Renal cortex interstitium (tissue), 11 donors: ENCODE data around the gene KIF1A. TPM values are rescaled to one million over a fixed set of nuclear protein-coding genes. Genes with fewer than 3 reads are reported as not detected.
"Not testable (repeated sequence)": the region's sequence is repeated elsewhere in the genome, so short reads cannot be mapped to it uniquely, and the experiment has no call there.

Source experiments
- DNase-seq, 11 donors: peaks; one replicate each; pipeline ENCODE4 v3.0.0-alpha.2; 2013; ENCODE audit warnings: low read depth in 9 of 11, low spot score in 4 of 11; ENCODE audit errors: extremely low read depth in 1 of 11
- polyA plus RNA-seq, 3 donors: library from polyadenylated mRNA; unstranded; fragments of 120-200 nt; gene quantifications; one replicate each; pipeline ENCODE4 v1.2.1, GENCODE V29; 2013; ENCODE audit not compliant: insufficient read length in 3 of 3

Gene KIF1A
- polyA plus RNA-seq, 3 donors: 10.7 to 14.0 (median 11.4) TPM

- DNase-seq: no peak
Measured at GRCh38 chr2:240714747-240715725, 105.0 kb downstream of the KIF1A start.

- no peak for DNase-seq
Measured at GRCh38 chr2:240713928-240714746, 105.9 kb downstream of the KIF1A start.

- DNase-seq: no peak
Measured at GRCh38 chr2:240713071-240713927, 106.7 kb downstream of the KIF1A start.

GRCh38 chr2:240712121-240712520 lies 107.9 kb downstream of the KIF1A start:
- no peak for DNase-seq

- no peak for DNase-seq
Measured at GRCh38 chr2:240711701-240712100, 108.3 kb downstream of the KIF1A start.

- no peak for DNase-seq
Measured at GRCh38 chr2:240711296-240711695, 108.7 kb downstream of the KIF1A start.

GRCh38 chr2:240708457-240708856 lies 111.6 kb downstream of the KIF1A start:
- no peak for DNase-seq

GRCh38 chr2:240707821-240708220 lies 112.2 kb downstream of the KIF1A start:
- peak in 1 of 11 donors; percentile 38 for DNase-seq

GRCh38 chr2:240707043-240707756 lies 112.8 kb downstream of the KIF1A start:
- peak in 3 of 11 donors; percentile 29 to 51 (median 47) for DNase-seq

- DNase-seq: no peak
Measured at GRCh38 chr2:240705204-240705791, 114.7 kb downstream of the KIF1A start.

- no peak for DNase-seq
Measured at GRCh38 chr2:240704651-240705050, 115.4 kb downstream of the KIF1A start.

- DNase-seq: no peak
Measured at GRCh38 chr2:240703417-240704341, 116.3 kb downstream of the KIF1A start.

GRCh38 chr2:240702640-240703011 lies 117.4 kb downstream of the KIF1A start:
- no peak for DNase-seq

GRCh38 chr2:240701736-240702639 lies 118.0 kb downstream of the KIF1A start:
- DNase-seq: no peak

GRCh38 chr2:240701091-240701735 lies 118.8 kb downstream of the KIF1A start:
- no peak for DNase-seq

- not testable (repeated sequence) for DNase-seq
Measured at GRCh38 chr2:240700616-240701015, 119.4 kb downstream of the KIF1A start.
